Glutamatergic neuron (in vitro differentiated cells): Measurements from ENCODE around the gene PF4V1. TPM values are rescaled to one million over a fixed set of nuclear protein-coding genes. Genes with fewer than 3 reads are reported as not detected.

Experiments used
- DNase-seq: peaks from one replicate; pipeline ENCODE4 v3.0.0; 2022
- H3K27ac Mint-ChIP-seq: one replicate; pipeline ENCODE4 v1.8.0; 2020; ENCODE audit warnings: mild to moderate bottlenecking, mixed read lengths, inconsistent platforms; ENCODE audit not compliant: unreplicated experiment
- H3K27me3 Mint-ChIP-seq: one replicate; pipeline ENCODE4 v1.8.0; 2020; ENCODE audit warnings: mild to moderate bottlenecking, moderate library complexity, mixed read lengths, inconsistent platforms; ENCODE audit not compliant: unreplicated experiment
- H3K36me3 Mint-ChIP-seq: one replicate; pipeline ENCODE4 v1.8.0; 2020; ENCODE audit warnings: mild to moderate bottlenecking, mixed read lengths, inconsistent platforms; ENCODE audit not compliant: unreplicated experiment
- H3K4me1 Mint-ChIP-seq: one replicate; pipeline ENCODE4 v1.8.0; 2020; ENCODE audit warnings: mild to moderate bottlenecking, low read depth, mixed read lengths, inconsistent platforms; ENCODE audit not compliant: unreplicated experiment
- H3K4me3 Mint-ChIP-seq: one replicate; pipeline ENCODE4 v1.8.0; 2020; ENCODE audit warnings: mild to moderate bottlenecking, mixed read lengths, inconsistent platforms; ENCODE audit not compliant: unreplicated experiment
- H3K9me3 Mint-ChIP-seq: one replicate; pipeline ENCODE4 v1.8.0; 2020; ENCODE audit warnings: mild to moderate bottlenecking, moderate library complexity, mixed read lengths, inconsistent platforms; ENCODE audit not compliant: unreplicated experiment
- CTCF ChIP-seq: fragments of 200-600 bp; sonication (generic); IDR thresholded peaks from one replicate; pipeline ENCODE4 v1.5.0; 2021; ENCODE audit not compliant: partially characterized antibody, unreplicated experiment
- total RNA-seq: library from RNA; stranded (reverse); fragmentation: NEBNext Ultra II Directional; extraction: Animal tissue kit (Norgen Biotek cat#: 25700); gene quantifications from one replicate; pipeline ENCODE4 v1.2.1, GENCODE V29; 2021; ENCODE audit not compliant: unreplicated experiment

PF4V1 gene
- total RNA-seq, 1 donor from 2014 or later = not detected

GRCh38 chr4:73868206-73869129, 15.4 kb downstream of the PF4V1 start:
- no peak for DNase-seq
- Mint-ChIP-seq H3K9me3 (no peaks in the 10 kb centered on the region), H3K36me3 (no peaks in the 10 kb centered on the region), H3K4me3 (peak overlapping the region; percentile 87), H3K27ac (no peak overlapping the region), H3K27me3 (peaks cover 6% of the 10 kb centered on the region), H3K4me1 (peaks cover 1% of the 10 kb centered on the region)
- no peak for TF ChIP-seq CTCF

DNA sequence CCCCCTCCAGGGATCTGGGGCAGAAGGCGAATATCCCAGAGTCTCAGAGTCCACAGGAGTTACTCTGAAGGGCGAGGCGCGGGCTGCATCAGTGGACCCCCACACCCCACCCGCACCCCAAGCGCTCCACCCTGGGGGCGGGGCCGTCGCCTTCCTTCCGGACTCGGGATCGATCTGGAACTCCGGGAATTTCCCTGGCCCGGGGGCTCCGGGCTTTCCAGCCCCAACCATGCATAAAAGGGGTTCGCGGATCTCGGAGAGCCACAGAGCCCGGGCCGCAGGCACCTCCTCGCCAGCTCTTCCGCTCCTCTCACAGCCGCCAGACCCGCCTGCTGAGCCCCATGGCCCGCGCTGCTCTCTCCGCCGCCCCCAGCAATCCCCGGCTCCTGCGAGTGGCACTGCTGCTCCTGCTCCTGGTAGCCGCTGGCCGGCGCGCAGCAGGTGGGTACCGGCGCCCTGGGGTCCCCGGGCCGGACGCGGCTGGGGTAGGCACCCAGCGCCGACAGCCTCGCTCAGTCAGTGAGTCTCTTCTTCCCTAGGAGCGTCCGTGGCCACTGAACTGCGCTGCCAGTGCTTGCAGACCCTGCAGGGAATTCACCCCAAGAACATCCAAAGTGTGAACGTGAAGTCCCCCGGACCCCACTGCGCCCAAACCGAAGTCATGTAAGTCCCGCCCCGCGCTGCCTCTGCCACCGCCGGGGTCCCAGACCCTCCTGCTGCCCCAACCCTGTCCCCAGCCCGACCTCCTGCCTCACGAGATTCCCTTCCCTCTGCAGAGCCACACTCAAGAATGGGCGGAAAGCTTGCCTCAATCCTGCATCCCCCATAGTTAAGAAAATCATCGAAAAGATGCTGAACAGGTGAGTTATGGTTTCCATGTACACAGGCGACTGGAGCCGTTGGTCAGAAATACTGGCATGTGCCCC, 16.3 kb downstream of the PF4V1 start, which contains the start of gene CXCL1:
TSS of gene CXCL1 (plus strand) at position 264 of the 926 bp plus-strand sequence. CDS start at position 342, 78 bp downstream.
- no peak within 1 kb of the TSS for H3K27ac Mint-ChIP-seq

DNA sequence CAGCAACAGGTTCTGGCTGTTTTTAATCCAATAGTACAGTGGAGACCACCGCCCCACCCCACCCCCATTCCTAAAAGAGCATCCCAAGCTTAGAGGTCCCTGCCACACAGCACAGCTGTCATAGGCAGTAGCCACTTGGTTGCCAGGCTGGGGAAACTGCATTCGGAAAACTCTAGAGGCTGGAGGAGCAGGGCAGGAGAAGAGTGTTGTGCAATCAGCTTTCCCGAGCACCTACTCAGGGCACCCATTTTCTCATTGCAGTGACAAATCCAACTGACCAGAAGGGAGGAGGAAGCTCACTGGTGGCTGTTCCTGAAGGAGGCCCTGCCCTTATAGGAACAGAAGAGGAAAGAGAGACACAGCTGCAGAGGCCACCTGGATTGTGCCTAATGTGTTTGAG, 17.2 kb downstream of the PF4V1 start:
- Mint-ChIP-seq H3K4me3 (peak overlapping the region; percentile 87), H3K27me3 (peaks cover 6% of the 10 kb centered on the region)
- no peak for DNase-seq

More for the DNA sequence above, 16.3 kb downstream of the PF4V1 start, which contains the start of gene CXCL1:
- TF ChIP-seq CTCF = no peak
- no peaks in the 10 kb centered on the region for H3K9me3 Mint-ChIP-seq
- peak; percentile 63 for DNase-seq
- no peaks in the 10 kb centered on the region for H3K36me3 Mint-ChIP-seq
- H3K4me3 Mint-ChIP-seq = peak within 1 kb of the TSS; percentile 87
- H3K27me3 Mint-ChIP-seq = peaks cover 6% of the 10 kb centered on the region
- peaks cover 1% of the 10 kb centered on the region for H3K4me1 Mint-ChIP-seq

DNA sequence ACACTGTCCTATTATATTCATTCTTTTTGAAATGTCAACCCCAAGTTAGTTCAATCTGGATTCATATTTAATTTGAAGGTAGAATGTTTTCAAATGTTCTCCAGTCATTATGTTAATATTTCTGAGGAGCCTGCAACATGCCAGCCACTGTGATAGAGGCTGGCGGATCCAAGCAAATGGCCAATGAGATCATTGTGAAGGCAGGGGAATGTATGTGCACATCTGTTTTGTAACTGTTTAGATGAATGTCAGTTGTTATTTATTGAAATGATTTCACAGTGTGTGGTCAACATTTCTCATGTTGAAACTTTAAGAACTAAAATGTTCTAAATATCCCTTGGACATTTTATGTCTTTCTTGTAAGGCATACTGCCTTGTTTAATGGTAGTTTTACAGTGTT, 17.7 kb downstream of the PF4V1 start:
- H3K27me3 Mint-ChIP-seq = peaks cover 6% of the 10 kb centered on the region
- H3K4me3 Mint-ChIP-seq = no peak overlapping the region
- TF ChIP-seq CTCF = no peak

More for the DNA sequence above, 17.2 kb downstream of the PF4V1 start:
- H3K36me3 Mint-ChIP-seq = no peaks in the 10 kb centered on the region
- H3K4me1 Mint-ChIP-seq = peaks cover 1% of the 10 kb centered on the region
- no peak overlapping the region for H3K27ac Mint-ChIP-seq
- no peak for TF ChIP-seq CTCF
- no peaks in the 10 kb centered on the region for H3K9me3 Mint-ChIP-seq

More for the DNA sequence above, 17.7 kb downstream of the PF4V1 start:
- no peak overlapping the region for H3K27ac Mint-ChIP-seq
- H3K9me3 Mint-ChIP-seq = no peaks in the 10 kb centered on the region
- no peak for DNase-seq
- H3K36me3 Mint-ChIP-seq = no peaks in the 10 kb centered on the region
- peaks cover 1% of the 10 kb centered on the region for H3K4me1 Mint-ChIP-seq
